PC-9 (cell line): ENCODE results near the gene MYO10. TPM values are rescaled to one million over a fixed set of nuclear protein-coding genes. Genes with fewer than 3 reads are reported as not detected.

Experiments
- BruUV-seq: library from RNA; stranded (reverse); fragments of 400-500 nt; replicated peaks from 2 replicates; lab custom pipeline; 2021; lab: Mats Ljungman, UMichigan
- CTCF ChIA-PET: fragments of 300-600 bp; sonication (Branson Sonifier 250); formaldehyde crosslinking; loops from one replicate; lab custom pipeline; 2022; ENCODE audit warnings: antibody characterized with exemption; lab: Charles Lee
- POLR2A ChIA-PET: fragments of 300-600 bp; sonication (Branson Sonifier 250); formaldehyde crosslinking; loops from one replicate; lab custom pipeline; 2022; ENCODE audit warnings: antibody characterized with exemption; ENCODE audit not compliant: unreplicated experiment; lab: Charles Lee
- DNase-seq, 2 experiments: peaks; one replicate each; pipeline versions ENCODE4 v3.0.0 to v3.0.0-alpha.2; 2015 to 2022; ENCODE audit warnings: mixed read lengths in 1 of 2
- H2AFZ ChIP-seq: fragments of 200-600 bp; sonication (generic); 2 replicates; pipeline ENCODE4 v1.8.1; 2017; ENCODE audit warnings: antibody characterized with exemption
- H3F3A ChIP-seq: fragments of 200-600 bp; sonication (generic); 2 replicates; pipeline ENCODE4 v1.8.1; 2017; ENCODE audit warnings: antibody characterized with exemption, mild to moderate bottlenecking, low read depth; ENCODE audit not compliant: insufficient read depth
- H3K27ac ChIP-seq: fragments of 200-600 bp; sonication (generic); 2 replicates; pipeline ENCODE4 v1.6.1; 2016; ENCODE audit warnings: mixed run types
- H3K27me3 ChIP-seq: fragments of 200-600 bp; sonication (generic); 2 replicates; pipeline ENCODE4 v1.6.1; 2016; ENCODE audit warnings: low read depth, mixed run types; ENCODE audit not compliant: insufficient read depth
- H3K36me3 ChIP-seq: fragments of 200-600 bp; sonication (generic); 2 replicates; pipeline ENCODE4 v1.6.1; 2016; ENCODE audit warnings: low read depth, mixed run types
- H3K4me1 ChIP-seq: fragments of 200-600 bp; sonication (generic); replicated peaks from 2 replicates; pipeline ENCODE4 v1.6.1; 2016; ENCODE audit warnings: mixed run types; ENCODE audit not compliant: insufficient read depth
- H3K4me2 ChIP-seq: fragments of 200-600 bp; sonication (generic); 2 replicates; pipeline ENCODE4 v1.6.1; 2017; ENCODE audit warnings: mixed run types
- H3K4me3 ChIP-seq: fragments of 200-600 bp; sonication (generic); 2 replicates; pipeline ENCODE4 v1.6.1; 2016; ENCODE audit warnings: mixed run types
- H3K79me2 ChIP-seq: fragments of 200-600 bp; sonication (generic); 2 replicates; pipeline ENCODE4 v1.6.1; 2017; ENCODE audit warnings: low read depth, mixed run types
- H3K9me2 ChIP-seq: fragments of 200-600 bp; sonication (generic); 2 replicates; pipeline ENCODE4 v1.8.1; 2017; ENCODE audit warnings: mild to moderate bottlenecking; ENCODE audit not compliant: insufficient read depth
- H3K9me3 ChIP-seq: fragments of 200-600 bp; sonication (generic); 2 replicates; pipeline ENCODE4 v1.8.1; 2016; ENCODE audit warnings: low read depth; ENCODE audit not compliant: insufficient read depth
- H4K20me1 ChIP-seq: fragments of 200-600 bp; sonication (generic); 2 replicates; pipeline ENCODE4 v1.8.1; 2017; ENCODE audit not compliant: insufficient read depth
- CTCF ChIP-seq: fragments of 200-600 bp; sonication (generic); conservative IDR thresholded peaks from 2 replicates; pipeline ENCODE4 v1.6.1; 2017; ENCODE audit warnings: mixed run types, antibody characterized with exemption, mild to moderate bottlenecking, moderate library complexity
- EZH2 ChIP-seq: fragments of 200-600 bp; sonication (generic); IDR thresholded peaks from 2 replicates; pipeline ENCODE4 v1.8.0; 2017; ENCODE audit warnings: antibody characterized with exemption, low read depth
- intact Hi-C: fragments of 100-400 bp; cut with micrococcal nuclease; formaldehyde crosslinking; loops from one replicate; pipeline ENCODE4 v1.10.0; 2022; ENCODE audit not compliant: unreplicated experiment
- total RNA-seq: library from RNA; stranded (reverse); gene quantifications from 2 replicates; pipeline ENCODE4 v1.2.3, GENCODE V29; 2021

The MYO10 gene
- total RNA-seq, 1 experiment from 2014 or later: 92.8 TPM

GRCh38 chr5:16754601-16755000, 181.5 kb downstream of the MYO10 start:
- no peaks in the 10 kb centered on the region for H3F3A ChIP-seq
- no peak overlapping the region for H3K4me2 ChIP-seq
- TF ChIP-seq EZH2 (no peak), CTCF (no peak)
- H3K79me2 ChIP-seq: no peaks in the 10 kb centered on the region
- no peaks in the 10 kb centered on the region for H3K9me3 ChIP-seq
- no peaks in the 10 kb centered on the region for H3K27me3 ChIP-seq
- BruUV-seq: no TSS peak
- H3K9me2 ChIP-seq: no peaks in the 10 kb centered on the region
- no peaks in the 10 kb centered on the region for H3K36me3 ChIP-seq
- no peak overlapping the region for H3K4me3 ChIP-seq
- no peak overlapping the region for H3K27ac ChIP-seq
- ChIA-PET CTCF (interaction anchor here (0.5 kb wide), 1 partner anchor 63 kb away, joined by 3 read pairs; no protein-coding TSS in a partner anchor), POLR2A (no interaction called here)
- no peaks in the 10 kb centered on the region for H4K20me1 ChIP-seq
- no peak for DNase-seq
- H2AFZ ChIP-seq: no peak overlapping the region
- no peaks in the 10 kb centered on the region for H3K4me1 ChIP-seq
- intact Hi-C loops: no loop called here

DNA sequence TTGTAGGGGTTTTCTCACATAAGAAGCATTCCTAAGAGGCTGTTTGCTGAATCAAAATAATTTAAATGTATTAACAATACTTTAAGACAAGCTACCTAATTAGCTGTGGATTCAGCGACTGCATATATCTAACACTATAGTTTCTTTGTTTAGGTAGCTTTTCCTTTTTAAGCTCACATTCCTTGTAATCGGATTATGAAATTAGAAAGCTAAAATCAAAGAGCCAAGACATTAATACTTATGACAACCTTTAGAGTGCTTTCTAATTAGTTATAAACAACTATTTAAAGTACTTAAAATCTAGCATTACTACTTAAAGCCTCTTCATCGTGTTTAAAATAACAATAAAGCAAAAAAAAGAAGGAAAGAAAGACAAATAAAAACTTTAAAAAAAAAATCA, 182.0 kb downstream of the MYO10 start:
- CTCF ChIA-PET: interaction anchor here (0.5 kb wide), 1 partner anchor 63 kb away, joined by 3 read pairs; no protein-coding TSS in a partner anchor
- Histone ChIP-seq H3K9me3 (no peaks in the 10 kb centered on the region), H3K4me1 (no peaks in the 10 kb centered on the region), H3K36me3 (no peaks in the 10 kb centered on the region), H2AFZ (no peak overlapping the region), H3F3A (no peaks in the 10 kb centered on the region), H3K79me2 (no peaks in the 10 kb centered on the region), H3K27ac (no peak overlapping the region), H4K20me1 (no peaks in the 10 kb centered on the region), H3K4me2 (no peak overlapping the region), H3K4me3 (no peak overlapping the region), H3K27me3 (no peaks in the 10 kb centered on the region), H3K9me2 (no peaks in the 10 kb centered on the region)
- BruUV-seq: no TSS peak
- intact Hi-C loops: no loop called here
- POLR2A ChIA-PET: no interaction called here
- DNase-seq: no peak
- no peak for TF ChIP-seq EZH2
- no peak for TF ChIP-seq CTCF

GRCh38 chr5:16750445-16750844, 185.6 kb downstream of the MYO10 start:
- H3K79me2 ChIP-seq: no peaks in the 10 kb centered on the region

More at GRCh38 chr5:16750445-16750844, 185.6 kb downstream of the MYO10 start:
- TF ChIP-seq CTCF: no peak
- no peak for TF ChIP-seq EZH2
- H3K27me3 ChIP-seq: no peaks in the 10 kb centered on the region
- intact Hi-C loops: no loop called here
- no TSS peak for BruUV-seq
- H3K27ac ChIP-seq: no peak overlapping the region
- no peaks in the 10 kb centered on the region for H3K9me3 ChIP-seq
- CTCF ChIA-PET: no interaction called here
- no peak overlapping the region for H3K4me2 ChIP-seq
- no peaks in the 10 kb centered on the region for H3K36me3 ChIP-seq
- H2AFZ ChIP-seq: no peak overlapping the region
- no peaks in the 10 kb centered on the region for H3K9me2 ChIP-seq
- no peaks in the 10 kb centered on the region for H3K4me1 ChIP-seq
- no peak for DNase-seq
- no peaks in the 10 kb centered on the region for H4K20me1 ChIP-seq
- no peaks in the 10 kb centered on the region for H3F3A ChIP-seq
- POLR2A ChIA-PET: no interaction called here
- H3K4me3 ChIP-seq: no peak overlapping the region
